ENCODE results near the gene NR6A1. TPM values are rescaled to one million over a fixed set of nuclear protein-coding genes. Genes with fewer than 3 reads are reported as not detected.

Gene NR6A1
- total RNA-seq, 1 donor from 2014 or later, result 0.53 TPM

- Histone ChIP-seq H3K36me3 (no peaks in the 10 kb centered on the region), H3K27me3 (no peaks in the 10 kb centered on the region), H3K27ac (no peak overlapping the region), H3K9me3 (no peaks in the 10 kb centered on the region), H3K4me3 (no peak overlapping the region), H3K4me1 (no peaks in the 10 kb centered on the region)
- no peak for TF ChIP-seq CTCF (IDR thresholded peaks at IDR 0.05)
- intact Hi-C loops (cut with DNase I), result no loop called here
- no peak for DNase-seq (ENCODE audit: low spot score in 2 of 2)
These were observed 212.2 kb downstream of the NR6A1 start for GRCh38 chr9:124558777-124559470.

GRCh38 chr9:124557895-124558294 is 213.2 kb downstream of the NR6A1 start:
- no peak for DNase-seq (ENCODE audit: low spot score in 2 of 2)
- H3K4me1 ChIP-seq, result no peaks in the 10 kb centered on the region
- intact Hi-C loops (cut with DNase I), result no loop called here
- no peak overlapping the region for H3K27ac ChIP-seq
- H3K4me3 ChIP-seq, result no peak overlapping the region
- H3K9me3 ChIP-seq, result no peaks in the 10 kb centered on the region
- no peak for TF ChIP-seq CTCF (IDR thresholded peaks at IDR 0.05)
- no peaks in the 10 kb centered on the region for H3K36me3 ChIP-seq
- H3K27me3 ChIP-seq, result no peaks in the 10 kb centered on the region

- H3K9me3 ChIP-seq, result no peaks in the 10 kb centered on the region
- no peaks in the 10 kb centered on the region for H3K27me3 ChIP-seq
- no peak for DNase-seq (ENCODE audit: low spot score in 2 of 2)
- intact Hi-C loops (cut with DNase I), result no loop called here
- no peak for TF ChIP-seq CTCF (IDR thresholded peaks at IDR 0.05)
- H3K4me1 ChIP-seq, result no peaks in the 10 kb centered on the region
- H3K27ac ChIP-seq, result no peak overlapping the region
- H3K4me3 ChIP-seq, result no peak overlapping the region
- no peaks in the 10 kb centered on the region for H3K36me3 ChIP-seq
These were observed 216.1 kb downstream of the NR6A1 start for GRCh38 chr9:124555043-124555442.

- Histone ChIP-seq H3K4me1 (no peaks in the 10 kb centered on the region), H3K27me3 (no peaks in the 10 kb centered on the region), H3K36me3 (no peaks in the 10 kb centered on the region), H3K27ac (no peak overlapping the region), H3K4me3 (no peak overlapping the region), H3K9me3 (no peaks in the 10 kb centered on the region)
- no peak for TF ChIP-seq CTCF (IDR thresholded peaks at IDR 0.05)
- no peak for DNase-seq (ENCODE audit: low spot score in 2 of 2)
- intact Hi-C loops (cut with DNase I), result no loop called here
These were observed 217.4 kb downstream of the NR6A1 start for GRCh38 chr9:124553738-124554137.

GRCh38 chr9:124552273-124552605 is 218.9 kb downstream of the NR6A1 start:
- DNase-seq (ENCODE audit: low spot score in 2 of 2), result no peak
- H3K9me3 ChIP-seq, result no peaks in the 10 kb centered on the region
- no peak for TF ChIP-seq CTCF (IDR thresholded peaks at IDR 0.05)
- intact Hi-C loops (cut with DNase I), result no loop called here
- no peak overlapping the region for H3K4me3 ChIP-seq
- H3K27me3 ChIP-seq, result no peaks in the 10 kb centered on the region
- H3K27ac ChIP-seq, result no peak overlapping the region
- no peaks in the 10 kb centered on the region for H3K4me1 ChIP-seq
- no peaks in the 10 kb centered on the region for H3K36me3 ChIP-seq

All from ascending aorta (tissue), 2 donors.